ENCODE data around the gene STAT6.

Gene STAT6

GRCh38 chr12:57111031-57111734 is at the start of gene STAT6:
STAT6 (minus strand) TSS chr12:57111362; CDS start chr12:57108278, 3,084 bp downstream.
- Histone ChIP-seq H3K4me2 (ENCODE audit: low read depth, low read length, poor library complexity, severe bottlenecking) (peak within 1 kb of the TSS; percentile 93), H3K36me3 (ENCODE audit: low read length) (0 out of 2 replicates have a peak, but pooled peaks cover 2% of the 10 kb centered on the region), H3K9ac (ENCODE audit: low read length) (peak within 1 kb of the TSS; percentile 95), H3K27me3 (ENCODE audit: low read length) (no peaks in the 10 kb centered on the region), H3K9me2 (replicated peaks; ENCODE audit: insufficient read depth, low read length) (no peaks in the 10 kb centered on the region), H4K20me1 (ENCODE audit: low read depth, low read length) (no peaks in the 10 kb centered on the region), H3K27ac (ENCODE audit: low read depth, low read length) (peak within 1 kb of the TSS; percentile 91), H3F3A (ENCODE audit: insufficient read depth) (0 out of 2 replicates have a peak, but pooled peaks cover 3% of the 10 kb centered on the region), H3K9me3 (ENCODE audit: insufficient read depth, low read length) (no peaks in the 10 kb centered on the region), H3K4me3 (ENCODE audit: insufficient read depth, low read length, poor library complexity, severe bottlenecking) (peak within 1 kb of the TSS; percentile 78), H2AFZ (ENCODE audit: low read depth, low read length, severe bottlenecking) (peak within 1 kb of the TSS; percentile 79), H3K79me2 (ENCODE audit: insufficient read depth, low read length) (peaks cover 37% of the 10 kb centered on the region)
- TF ChIP-seq, protein P1, sequence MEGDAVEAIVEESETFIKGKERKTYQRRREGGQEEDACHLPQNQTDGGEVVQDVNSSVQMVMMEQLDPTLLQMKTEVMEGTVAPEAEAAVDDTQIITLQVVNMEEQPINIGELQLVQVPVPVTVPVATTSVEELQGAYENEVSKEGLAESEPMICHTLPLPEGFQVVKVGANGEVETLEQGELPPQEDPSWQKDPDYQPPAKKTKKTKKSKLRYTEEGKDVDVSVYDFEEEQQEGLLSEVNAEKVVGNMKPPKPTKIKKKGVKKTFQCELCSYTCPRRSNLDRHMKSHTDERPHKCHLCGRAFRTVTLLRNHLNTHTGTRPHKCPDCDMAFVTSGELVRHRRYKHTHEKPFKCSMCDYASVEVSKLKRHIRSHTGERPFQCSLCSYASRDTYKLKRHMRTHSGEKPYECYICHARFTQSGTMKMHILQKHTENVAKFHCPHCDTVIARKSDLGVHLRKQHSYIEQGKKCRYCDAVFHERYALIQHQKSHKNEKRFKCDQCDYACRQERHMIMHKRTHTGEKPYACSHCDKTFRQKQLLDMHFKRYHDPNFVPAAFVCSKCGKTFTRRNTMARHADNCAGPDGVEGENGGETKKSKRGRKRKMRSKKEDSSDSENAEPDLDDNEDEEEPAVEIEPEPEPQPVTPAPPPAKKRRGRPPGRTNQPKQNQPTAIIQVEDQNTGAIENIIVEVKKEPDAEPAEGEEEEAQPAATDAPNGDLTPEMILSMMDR (IDR thresholded peaks at IDR 0.05; ENCODE audit: insufficient read depth, low read length, poor library complexity, severe bottlenecking), result no peak
- no peak for TF ChIP-seq EZH2phosphoT487 (conservative IDR thresholded peaks at IDR 0.05; ENCODE audit: low read length)

DNA sequence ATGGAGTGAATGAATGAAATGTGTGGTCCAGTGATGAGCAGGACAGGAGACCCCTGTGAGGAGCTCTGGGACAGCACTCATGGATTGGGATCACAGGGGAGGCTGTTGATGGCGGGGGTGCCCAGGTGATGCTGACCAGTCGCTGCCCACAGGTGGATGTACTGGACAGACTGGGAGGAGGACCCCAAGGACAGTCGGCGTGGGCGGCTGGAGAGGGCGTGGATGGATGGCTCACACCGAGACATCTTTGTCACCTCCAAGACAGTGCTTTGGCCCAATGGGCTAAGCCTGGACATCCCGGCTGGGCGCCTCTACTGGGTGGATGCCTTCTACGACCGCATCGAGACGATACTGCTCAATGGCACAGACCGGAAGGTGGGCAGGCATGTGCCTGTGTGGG is 49.6 kb upstream of the STAT6 start:
- Histone ChIP-seq H3K4me2 (ENCODE audit: low read depth, low read length, poor library complexity, severe bottlenecking) (no peak overlapping the region), H3K9ac (ENCODE audit: low read length) (no peak overlapping the region), H3K27me3 (ENCODE audit: low read length) (no peaks in the 10 kb centered on the region), H4K20me1 (ENCODE audit: low read depth, low read length) (no peaks in the 10 kb centered on the region), H3K9me3 (ENCODE audit: insufficient read depth, low read length) (no peaks in the 10 kb centered on the region), H3F3A (ENCODE audit: insufficient read depth) (no peaks in the 10 kb centered on the region), H3K79me2 (ENCODE audit: insufficient read depth, low read length) (no peaks in the 10 kb centered on the region), H3K36me3 (ENCODE audit: low read length) (no peaks in the 10 kb centered on the region), H3K9me2 (replicated peaks; ENCODE audit: insufficient read depth, low read length) (no peaks in the 10 kb centered on the region), H3K4me3 (ENCODE audit: insufficient read depth, low read length, poor library complexity, severe bottlenecking) (no peak overlapping the region), H2AFZ (ENCODE audit: low read depth, low read length, severe bottlenecking) (no peak overlapping the region), H3K27ac (ENCODE audit: low read depth, low read length) (no peak overlapping the region)
- TF ChIP-seq EZH2phosphoT487 (conservative IDR thresholded peaks at IDR 0.05; ENCODE audit: low read length), result no peak
- TF ChIP-seq, protein P1 (IDR thresholded peaks at IDR 0.05; ENCODE audit: insufficient read depth, low read length, poor library complexity, severe bottlenecking), result no peak

GRCh38 chr12:57160040-57160439 is 48.9 kb upstream of the STAT6 start:
- no peaks in the 10 kb centered on the region for H3K9me3 ChIP-seq (ENCODE audit: insufficient read depth, low read length)
- no peaks in the 10 kb centered on the region for H3K79me2 ChIP-seq (ENCODE audit: insufficient read depth, low read length)
- H3F3A ChIP-seq (ENCODE audit: insufficient read depth), result no peaks in the 10 kb centered on the region
- no peak overlapping the region for H3K9ac ChIP-seq (ENCODE audit: low read length)
- H3K27ac ChIP-seq (ENCODE audit: low read depth, low read length), result no peak overlapping the region
- H3K36me3 ChIP-seq (ENCODE audit: low read length), result no peaks in the 10 kb centered on the region
- H3K27me3 ChIP-seq (ENCODE audit: low read length), result no peaks in the 10 kb centered on the region
- no peaks in the 10 kb centered on the region for H4K20me1 ChIP-seq (ENCODE audit: low read depth, low read length)
- H3K4me3 ChIP-seq (ENCODE audit: insufficient read depth, low read length, poor library complexity, severe bottlenecking), result no peak overlapping the region
- no peak overlapping the region for H2AFZ ChIP-seq (ENCODE audit: low read depth, low read length, severe bottlenecking)
- no peaks in the 10 kb centered on the region for H3K9me2 ChIP-seq (replicated peaks; ENCODE audit: insufficient read depth, low read length)
- no peak overlapping the region for H3K4me2 ChIP-seq (ENCODE audit: low read depth, low read length, poor library complexity, severe bottlenecking)
- TF ChIP-seq, protein P1 (IDR thresholded peaks at IDR 0.05; ENCODE audit: insufficient read depth, low read length, poor library complexity, severe bottlenecking), result no peak
- no peak for TF ChIP-seq EZH2phosphoT487 (conservative IDR thresholded peaks at IDR 0.05; ENCODE audit: low read length)

Measured in SU-DHL-6 (cell line).